T-helper 22 cell (primary cell): Measurements from ENCODE around the gene MIPEP.
"Not testable (repeated sequence)": the region's sequence is repeated elsewhere in the genome, so short reads cannot be mapped to it uniquely, and the experiment has no call there.

Experiments used
- DNase-seq: peaks from one replicate; pipeline ENCODE4 v3.0.0-alpha.2; 2020; ENCODE audit warnings: low read depth

The MIPEP gene

DNA sequence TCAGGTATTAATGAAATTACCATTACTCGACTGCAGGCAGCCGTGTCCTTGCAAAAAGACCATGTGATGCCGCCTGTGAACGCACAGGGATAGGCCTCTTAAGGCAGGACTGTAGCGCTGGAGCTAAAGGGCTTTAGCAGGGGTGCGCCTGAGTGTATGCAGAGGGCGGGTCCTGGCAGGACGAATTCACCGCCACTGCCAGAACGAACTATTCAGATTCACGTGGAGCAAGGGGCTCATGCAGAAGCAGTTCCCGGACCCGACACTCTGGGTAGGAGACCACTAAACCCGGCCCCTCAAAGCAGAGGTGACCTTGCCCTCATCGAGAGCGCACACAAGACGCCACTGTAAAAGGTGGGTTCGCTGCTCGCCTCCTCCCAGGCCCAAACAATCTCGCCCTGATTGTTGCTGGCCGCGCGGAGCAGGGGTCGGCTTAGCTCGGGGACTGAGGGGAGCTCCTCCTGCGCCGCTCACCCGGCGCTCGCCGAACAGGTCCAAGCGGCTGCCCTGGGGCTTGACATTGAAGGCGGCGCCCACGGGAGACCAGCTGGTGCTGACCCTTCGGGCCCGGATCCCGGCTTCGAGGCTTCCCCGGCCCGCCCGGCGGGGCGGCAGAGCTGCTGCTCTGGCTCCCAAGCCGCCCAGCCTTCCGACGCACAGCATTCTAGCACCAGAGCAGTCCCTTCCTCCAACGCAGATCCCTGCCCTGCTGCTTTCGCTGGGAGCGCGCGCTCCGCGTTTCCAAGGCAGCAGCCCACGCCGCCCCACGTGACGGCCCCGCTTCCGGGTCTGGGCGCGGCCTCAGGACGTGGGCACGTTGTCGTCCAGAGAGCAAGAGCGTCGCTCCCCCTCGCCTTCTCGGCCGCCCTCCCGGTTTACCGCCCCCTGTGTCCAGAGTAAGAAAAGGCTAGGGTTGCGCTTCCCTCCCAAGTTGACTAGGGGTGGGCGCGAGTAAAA lies at the start of gene MIPEP:
Gene MIPEP (minus strand): TSS at position 743 of the 957 bp plus-strand sequence. CDS start 80 bp downstream, at position 663.
- peak; percentile 71 for DNase-seq

DNA sequence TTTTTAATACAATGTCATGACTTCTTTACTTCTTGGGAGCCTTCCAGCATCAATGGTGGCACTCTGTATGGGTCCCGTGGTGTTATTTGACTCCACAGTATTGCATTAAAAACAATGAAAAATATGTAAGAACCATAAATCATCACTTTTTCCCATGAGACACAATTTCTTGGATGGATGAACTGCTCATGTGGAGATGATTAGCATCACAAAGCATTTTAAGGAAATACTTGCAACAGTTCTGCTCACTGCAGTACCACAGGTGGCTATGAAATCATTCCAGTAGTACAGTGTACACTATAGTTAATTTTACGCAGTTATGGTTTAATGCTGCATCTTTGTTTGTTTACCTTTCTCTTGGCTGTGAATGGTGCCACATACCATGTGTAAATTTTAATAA lies 45.3 kb upstream of the MIPEP start:
- no peak for DNase-seq

DNA sequence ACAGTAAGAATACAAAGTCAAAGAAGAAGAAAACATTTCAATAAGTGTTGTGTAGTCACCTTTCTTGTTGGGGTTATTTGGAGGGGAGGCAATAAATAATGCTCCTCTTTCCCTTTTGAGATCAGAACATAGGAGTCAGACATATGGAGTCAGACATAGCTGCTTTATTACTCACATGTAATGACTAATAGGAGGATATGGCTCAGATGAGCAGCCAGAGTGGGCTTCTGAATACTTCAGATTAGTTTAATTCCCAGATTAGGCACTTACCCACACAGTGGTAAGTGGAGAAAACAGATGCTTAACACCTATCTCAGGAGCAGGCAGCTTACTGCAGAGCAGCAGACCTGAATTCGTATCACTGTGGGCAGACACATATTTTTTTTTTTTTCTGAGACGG lies 39.8 kb upstream of the MIPEP start:
- no peak for DNase-seq

DNA sequence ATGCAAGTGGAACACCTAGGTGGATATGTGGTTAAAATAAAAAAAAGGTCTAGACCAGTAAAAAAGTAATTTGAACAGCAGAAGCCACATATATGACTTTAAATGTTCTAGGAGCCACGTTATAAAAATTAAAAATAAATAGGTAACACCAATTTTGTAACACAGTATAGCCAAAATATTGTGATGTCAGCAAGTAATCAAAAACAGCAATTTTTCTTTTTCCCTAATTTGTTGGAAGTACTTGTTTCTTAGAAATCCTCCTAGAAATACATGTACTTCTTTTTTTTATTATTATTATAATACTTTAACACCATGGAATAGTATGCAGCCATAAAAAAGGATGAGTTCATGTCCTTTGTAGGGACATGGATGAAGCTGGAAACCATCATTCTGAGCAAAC lies 33.8 kb upstream of the MIPEP start:
- no peak for DNase-seq

DNA sequence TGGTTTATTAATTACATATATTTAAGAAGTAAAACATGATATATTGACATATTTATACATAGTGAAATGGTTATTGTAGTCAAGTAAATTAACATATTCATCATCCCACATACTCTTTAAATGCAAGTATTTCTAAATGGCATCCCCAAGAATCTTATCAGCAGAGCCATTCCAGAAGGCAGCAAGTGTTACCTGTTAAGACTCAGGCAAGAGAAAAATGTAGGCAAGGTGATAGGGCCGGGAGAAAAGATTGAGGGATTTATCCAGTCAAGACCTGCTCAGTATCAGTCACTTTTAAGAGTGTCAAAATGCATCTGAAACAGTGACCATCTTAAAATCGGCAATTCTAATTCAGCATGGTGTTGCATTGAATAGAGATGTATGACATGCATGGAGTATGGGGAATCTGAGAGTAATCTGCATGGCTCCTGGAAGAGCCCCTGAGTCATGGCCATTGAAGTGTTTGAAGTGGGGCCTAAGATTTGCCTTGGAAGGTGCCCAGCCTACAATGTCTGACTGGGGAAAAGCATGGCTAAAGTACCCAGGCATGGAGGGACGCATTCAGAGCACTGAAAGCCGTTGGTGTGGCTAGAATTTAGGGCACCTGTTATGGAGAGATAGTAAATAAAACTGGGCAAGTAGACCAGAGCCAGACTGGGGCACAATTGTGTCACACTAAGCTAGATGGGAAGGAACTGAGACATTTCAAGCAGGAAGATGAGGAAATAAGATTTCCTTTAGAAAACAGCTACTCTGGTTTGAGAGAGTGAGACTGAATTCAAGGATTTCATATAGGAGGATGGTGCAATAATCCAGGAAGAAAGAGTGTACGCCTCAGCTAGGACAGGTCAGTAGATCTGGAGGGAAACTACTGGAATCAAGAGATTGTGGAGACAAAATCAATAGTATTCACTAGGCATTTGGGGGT lies 33.1 kb upstream of the MIPEP start:
- DNase-seq, result no peak

DNA sequence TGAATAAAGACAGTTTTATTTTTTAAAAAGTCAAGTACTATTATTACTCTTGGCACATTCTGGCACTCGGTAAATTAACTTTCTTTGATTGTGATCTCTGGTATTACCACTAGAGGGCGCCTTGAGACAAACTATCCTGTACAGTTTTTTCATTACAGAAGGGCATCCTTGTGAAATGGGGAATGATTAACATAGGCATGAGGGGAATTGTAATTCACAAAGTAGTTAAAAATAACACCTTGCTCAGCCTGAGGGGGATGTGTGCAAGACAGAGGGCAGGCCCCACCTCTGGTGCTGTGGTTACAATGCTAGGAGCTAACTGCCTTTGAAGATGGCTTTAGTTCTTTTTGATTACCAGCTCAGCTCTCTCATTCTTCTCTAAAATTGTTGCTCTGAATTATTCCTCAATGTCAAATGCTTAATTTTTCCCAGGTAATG lies 32.3 kb upstream of the MIPEP start:
- DNase-seq, result no peak

DNA sequence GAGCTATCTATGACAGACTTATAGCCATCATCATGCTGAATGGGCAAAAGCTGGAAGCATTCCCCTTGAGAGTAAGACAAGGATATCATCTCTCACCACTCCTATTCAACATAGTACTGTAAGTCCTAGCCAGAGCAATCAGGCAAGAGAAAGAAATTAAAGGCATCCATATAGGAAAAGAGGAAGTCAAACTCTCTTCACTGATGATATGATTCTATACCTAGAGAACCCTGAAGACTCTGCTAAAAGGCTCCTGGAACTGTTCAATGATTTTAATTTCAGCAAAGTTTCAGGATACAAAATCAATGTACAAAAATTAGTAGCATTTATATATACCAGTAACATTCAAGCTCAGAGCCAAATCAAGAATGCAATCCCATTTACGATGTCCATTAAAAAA lies 29.8 kb upstream of the MIPEP start:
- no peak for DNase-seq

DNA sequence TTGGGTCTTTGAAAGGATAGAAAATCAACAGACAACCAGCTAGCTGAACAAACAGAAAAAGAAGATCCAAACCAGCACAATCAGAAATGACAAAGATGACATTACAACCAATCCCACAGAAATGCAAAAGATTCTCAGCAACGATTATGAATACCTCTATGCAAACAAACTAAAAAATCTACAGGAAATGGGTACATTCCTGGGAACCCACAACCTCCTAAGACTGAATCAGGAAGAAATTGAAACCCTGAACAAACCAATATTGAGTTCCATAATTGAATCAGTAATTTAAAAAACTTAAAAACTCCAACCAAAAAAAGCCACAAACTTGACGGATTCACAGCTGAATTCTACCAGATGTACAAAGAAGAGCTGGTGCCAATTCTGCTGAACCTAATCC lies 29.0 kb upstream of the MIPEP start:
- DNase-seq, result no peak

DNA sequence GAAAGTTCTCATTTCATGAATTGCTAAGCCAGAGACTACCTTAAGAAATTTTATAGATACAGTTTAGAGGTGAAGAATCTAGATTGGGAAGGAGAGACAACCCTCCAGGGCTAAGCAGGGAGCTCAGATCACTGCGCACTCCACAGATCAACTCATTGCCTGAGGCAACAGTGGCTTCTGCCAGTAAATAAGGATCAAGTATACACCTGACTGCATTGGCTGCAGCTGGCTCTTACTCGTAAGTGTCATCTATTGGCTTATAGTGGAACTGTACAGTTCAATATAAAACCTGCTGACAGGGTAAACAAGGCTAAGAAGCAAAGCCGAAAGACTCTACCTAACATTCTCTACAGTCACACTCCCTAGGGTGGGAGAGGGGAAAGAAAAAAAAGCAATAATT lies 26.1 kb upstream of the MIPEP start:
- no peak for DNase-seq

DNA sequence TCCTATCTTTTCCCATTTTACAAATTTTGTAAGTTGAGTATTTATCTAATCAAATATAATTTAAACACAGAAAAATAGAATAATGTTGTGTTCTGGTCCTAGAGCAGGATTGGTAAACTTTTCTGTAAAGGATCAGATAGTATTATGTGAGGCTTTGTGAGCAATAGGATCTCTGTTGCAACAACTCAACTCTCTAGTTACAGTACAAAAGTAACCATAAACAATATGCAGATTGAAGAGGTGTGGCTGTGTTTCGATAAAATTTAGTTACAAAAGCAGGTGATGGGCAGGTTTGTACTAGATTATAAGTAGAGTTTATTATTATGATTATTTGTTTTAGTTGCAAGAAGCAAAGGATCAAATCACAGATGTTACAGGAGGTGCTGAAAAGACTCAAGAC lies 23.3 kb upstream of the MIPEP start:
- no peak for DNase-seq

DNA sequence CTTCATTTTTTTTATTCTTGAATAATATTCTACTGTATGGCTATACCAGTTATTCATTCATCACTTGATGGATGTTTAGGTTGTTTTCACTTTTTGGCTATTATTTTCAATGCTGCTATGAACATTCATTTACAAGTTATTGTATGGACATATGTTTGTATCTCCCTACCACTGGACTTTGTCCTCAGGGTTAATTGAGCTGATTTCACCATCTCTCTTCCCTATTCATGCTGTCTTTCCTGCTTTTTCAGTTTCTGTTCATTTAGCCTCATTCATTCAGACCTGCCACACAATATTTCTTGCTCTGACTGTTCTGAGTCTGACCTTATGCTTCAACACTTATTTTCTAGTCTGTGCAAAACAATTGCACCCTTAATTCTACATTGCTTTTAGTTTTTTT lies 20.4 kb upstream of the MIPEP start:
- no peak for DNase-seq

DNA sequence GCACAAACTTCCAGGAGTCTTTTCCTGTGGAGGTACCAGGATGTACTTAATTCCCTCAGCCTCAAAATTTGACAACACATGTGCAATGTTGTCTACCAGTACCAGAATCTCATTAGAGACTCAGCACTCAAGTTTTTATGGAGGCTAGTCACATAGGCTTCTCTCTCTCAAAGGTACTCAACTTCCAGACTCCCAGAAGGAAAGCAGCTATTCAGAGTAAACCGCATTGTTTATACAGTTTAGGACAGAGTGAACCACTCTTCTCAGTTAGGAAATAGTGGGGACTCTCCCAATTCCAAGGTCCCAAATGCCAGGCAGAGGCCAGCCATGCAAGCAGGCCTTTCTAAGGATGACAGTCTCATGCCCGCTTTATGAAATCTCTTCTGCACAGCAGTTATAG lies 16.6 kb upstream of the MIPEP start:
- DNase-seq, result no peak

DNA sequence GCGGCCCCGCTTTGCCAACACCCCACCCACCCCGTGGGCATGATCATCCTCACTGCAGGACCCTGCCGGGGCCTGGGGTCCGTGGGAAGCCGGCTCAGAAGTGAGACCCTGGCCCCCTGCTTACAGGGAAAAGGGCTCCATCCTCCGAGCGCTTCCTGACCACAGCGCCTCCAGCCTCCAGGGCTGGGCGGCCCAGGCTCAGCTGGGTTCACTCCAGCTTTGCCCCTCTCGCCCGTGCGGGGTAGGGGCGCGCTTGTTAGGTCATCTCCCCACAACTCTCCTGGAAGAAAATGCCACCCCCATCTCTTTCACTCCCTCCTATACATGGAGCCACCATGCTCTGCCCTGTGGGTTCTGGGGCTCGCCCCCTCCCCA lies 14.7 kb upstream of the MIPEP start:
- no peak for DNase-seq

DNA sequence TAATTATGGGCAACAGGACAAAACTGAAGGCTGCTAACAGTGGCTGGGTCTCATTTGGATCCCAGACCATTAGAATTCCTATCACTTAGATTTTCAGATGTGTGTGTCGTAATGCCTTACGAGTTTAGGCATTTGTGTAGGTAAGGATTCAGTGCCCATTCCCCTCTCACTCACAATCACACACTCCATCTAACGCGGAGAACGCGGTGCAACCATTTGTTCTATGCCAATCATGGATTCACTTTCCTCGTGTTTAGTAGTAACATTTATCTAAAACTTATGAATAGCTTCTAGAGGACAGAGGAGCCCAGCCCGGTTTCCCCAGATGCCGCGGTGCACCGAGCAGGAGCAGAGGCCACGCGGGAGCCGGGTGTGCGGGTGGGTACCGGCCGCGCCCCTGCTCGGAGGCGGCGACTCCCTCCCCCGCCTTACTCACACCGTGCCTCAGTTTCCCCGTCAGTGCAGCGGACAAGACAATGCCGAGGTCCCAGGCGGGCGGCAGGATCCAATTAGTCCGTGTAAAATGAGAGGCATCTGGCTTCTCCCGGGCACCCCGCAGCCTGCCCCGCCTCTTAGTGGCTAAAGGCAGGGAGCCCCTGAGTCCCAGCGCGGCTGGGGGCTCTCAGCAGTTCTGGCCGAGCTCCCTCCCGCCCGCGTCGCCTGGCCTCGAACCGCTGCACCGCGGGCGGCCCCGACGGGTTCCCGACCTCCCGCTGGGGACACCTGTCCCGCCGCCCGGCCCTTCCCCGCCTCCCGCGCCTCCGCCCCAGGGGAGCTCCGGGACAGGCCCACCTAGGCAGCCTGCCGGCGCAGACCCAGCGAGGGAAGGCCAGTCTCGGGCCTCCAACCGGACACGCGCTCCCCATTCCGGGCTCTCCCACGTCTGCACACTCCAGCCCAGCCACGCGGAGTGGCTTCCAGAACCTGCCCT lies 14.0 kb upstream of the MIPEP start:
- no peak for DNase-seq

DNA sequence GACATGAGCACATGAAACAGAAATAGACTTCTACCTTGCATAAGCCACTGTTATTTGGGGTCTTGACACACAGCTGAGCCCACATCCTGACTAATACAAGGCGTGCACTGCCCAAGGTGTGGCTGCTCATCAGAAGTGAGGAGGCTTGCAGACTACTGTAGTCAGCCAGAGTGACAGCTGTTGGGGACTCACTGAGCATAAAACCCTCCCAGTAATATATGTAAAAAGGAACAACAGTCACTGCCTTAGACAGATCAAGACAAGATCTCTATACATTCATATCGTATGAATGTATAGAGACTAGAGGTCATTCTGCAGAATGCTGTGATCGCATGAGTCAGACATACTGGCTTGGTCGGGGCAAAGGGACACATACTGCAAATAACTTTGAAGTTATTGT lies 12.2 kb upstream of the MIPEP start:
- DNase-seq, result no peak

DNA sequence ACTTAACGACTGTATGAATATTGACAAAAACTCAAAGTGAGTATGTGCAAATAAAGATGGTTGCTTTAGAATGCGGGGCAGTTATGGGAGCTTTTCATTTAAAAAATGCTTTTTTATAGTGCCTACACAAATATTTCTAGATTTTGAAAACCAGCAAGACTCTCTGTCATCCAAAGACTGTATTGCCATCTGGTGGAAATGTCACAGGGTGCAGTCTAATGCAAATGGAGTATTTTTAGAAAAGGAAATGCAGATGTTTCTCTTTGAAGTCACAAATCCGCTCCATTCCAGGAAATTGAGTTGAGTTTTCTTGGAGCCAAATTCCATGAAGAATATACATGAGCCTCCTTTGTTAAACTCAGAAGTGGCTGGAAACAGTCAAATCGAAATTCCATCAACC lies 10.4 kb upstream of the MIPEP start:
- DNase-seq, result no peak

DNA sequence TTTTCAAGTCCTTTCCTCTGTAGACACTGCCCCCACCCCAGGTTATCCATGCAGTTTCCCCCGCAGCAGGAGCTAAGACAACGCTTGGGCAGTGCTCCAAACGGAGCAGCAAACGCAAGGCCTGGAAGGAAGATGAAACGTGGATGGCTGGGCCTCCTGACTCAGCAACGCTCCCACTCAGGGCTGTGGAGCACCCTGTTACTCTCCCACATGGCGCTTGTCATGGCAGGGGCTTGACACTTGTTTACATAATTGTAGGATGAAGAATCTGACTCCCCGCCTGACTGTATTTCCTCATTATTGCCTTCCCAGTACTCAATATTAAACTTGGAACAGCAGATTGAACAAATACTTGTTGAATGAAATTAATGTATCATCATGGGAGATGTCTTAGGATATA lies 8.9 kb upstream of the MIPEP start:
- DNase-seq, result no peak

DNA sequence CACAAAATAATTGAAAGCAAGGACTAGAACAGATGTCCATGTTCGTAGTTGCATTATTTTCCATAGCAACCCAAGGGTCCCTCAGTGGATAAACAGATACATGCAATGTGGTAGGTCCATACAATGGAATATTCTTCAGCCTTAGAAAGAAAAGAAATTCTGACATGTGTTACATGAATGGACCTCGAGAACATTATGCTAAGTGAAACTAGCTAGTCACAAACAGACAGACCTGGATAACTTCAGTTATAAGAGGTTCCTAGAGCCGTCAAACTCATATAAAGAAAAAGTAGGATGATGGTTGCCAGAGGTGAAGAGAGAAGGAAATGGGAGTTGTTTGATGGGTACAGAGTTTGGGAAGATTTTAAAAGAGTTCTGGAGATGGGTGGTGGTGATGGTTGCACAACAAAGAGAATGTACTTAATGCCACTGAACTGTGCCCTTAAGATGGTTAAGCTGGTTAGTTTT lies 8.3 kb upstream of the MIPEP start, which contains the start of gene C1QTNF9B:
Gene C1QTNF9B (minus strand): TSS at position 51 of the 468 bp plus-strand sequence.
- not testable (repeated sequence) for DNase-seq

DNA sequence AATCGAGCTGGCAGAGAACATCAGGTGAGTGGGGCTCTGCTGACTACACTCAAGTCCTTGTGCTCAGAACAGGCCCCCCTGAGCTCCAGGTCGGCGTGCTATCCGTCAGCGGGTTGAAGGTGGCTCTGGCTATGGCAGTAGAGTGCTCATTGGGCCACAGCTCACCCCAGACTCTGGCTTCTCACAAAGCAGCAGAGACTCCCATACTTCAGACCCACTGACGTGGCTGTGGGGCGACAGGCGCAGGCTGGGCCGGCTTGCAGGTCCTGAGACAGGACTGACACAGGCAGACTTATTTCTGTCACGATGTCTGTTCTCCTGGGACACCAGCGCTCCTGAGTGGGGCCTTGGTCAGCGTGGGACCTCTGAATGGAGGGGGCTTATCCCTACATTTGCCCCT lies 5.5 kb upstream of the MIPEP start:
- not testable (repeated sequence) for DNase-seq

DNA sequence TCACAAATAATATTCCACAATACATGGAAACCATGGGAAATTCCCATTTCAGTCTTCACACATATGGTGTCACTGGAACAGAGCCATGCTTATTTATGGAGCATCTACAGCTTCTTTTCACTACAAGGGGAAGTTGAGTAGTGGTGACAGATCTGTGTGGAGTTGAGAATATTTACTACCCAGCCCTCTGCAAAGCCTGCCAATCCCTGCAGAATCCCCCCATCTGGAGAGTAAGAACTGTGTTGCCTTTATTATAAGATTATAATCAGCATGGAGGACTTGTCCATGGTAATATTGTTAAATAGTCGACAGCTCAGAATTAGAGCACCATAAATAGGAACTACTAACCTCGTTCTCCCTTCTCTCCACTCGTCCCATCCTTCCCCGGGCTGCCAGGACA lies 4.6 kb upstream of the MIPEP start:
- not testable (repeated sequence) for DNase-seq
